ENCODE data around the gene CNTNAP2. TPM values are rescaled to one million over a fixed set of nuclear protein-coding genes. Genes with fewer than 3 reads are reported as not detected.
A peak's percentile ranks its signal among the peaks of the same experiment; 100 is the strongest.

The CNTNAP2 gene
- total and polyA plus RNA-seq, 11 donors, result 0.01 to 2.6 (median 0.31) TPM; not detected in 3

- H3K4me1 ChIP-seq, result peaks cover 0 to 6% (median 2%) of the 10 kb centered on the region in 12 donors
- DNase-seq (no peak), ATAC-seq (no peak)
- TF ChIP-seq CTCF (IDR thresholded peaks at IDR 0.05), result no peak
- no peak for TF ChIP-seq POLR2A (IDR thresholded peaks at IDR 0.05)
- intact Hi-C loops (cut with DNase I), result no loop called here
- peaks cover 0 to 17% (median 0%) of the 10 kb centered on the region in 9 donors for H3K27me3 ChIP-seq
- H3K27ac ChIP-seq, result no peak overlapping the region
- no peaks in the 10 kb centered on the region for H3K36me3 ChIP-seq
- H3K4me3 ChIP-seq, result no peak overlapping the region
- H3K9me3 ChIP-seq, result peaks cover 0 to 17% (median 0%) of the 10 kb centered on the region in 12 donors
- 91 to 96% (median 94%) methylated on average over 3 of the region's 3 CpGs for WGBS, 4 donors
Observed at GRCh38 chr7:148148456-148148855, 2031.9 kb downstream of the CNTNAP2 start.

GRCh38 chr7:148149730-148150129 lies 2033.1 kb downstream of the CNTNAP2 start:
- 87 to 98% (median 94%) methylated on average over 3 of the region's 3 CpGs for WGBS, 4 donors
- TF ChIP-seq POLR2A (IDR thresholded peaks at IDR 0.05) (no peak), CTCF (IDR thresholded peaks at IDR 0.05) (no peak)
- Histone ChIP-seq H3K4me3 (no peak overlapping the region), H3K9me3 (peaks cover 0 to 11% (median 0%) of the 10 kb centered on the region in 12 donors), H3K27me3 (peaks cover 0 to 10% (median 0%) of the 10 kb centered on the region in 9 donors), H3K4me1 (peaks cover 0 to 15% (median 6%) of the 10 kb centered on the region in 12 donors), H3K36me3 (no peaks in the 10 kb centered on the region), H3K27ac (no peak overlapping the region)
- intact Hi-C loops (cut with DNase I), result loop anchor here in 4 of 10 donors (5.0 to 10.0 kb wide), 2 partner anchors 83 to 85 kb away; no protein-coding TSS in a partner anchor
- ATAC-seq, result no peak
- DNase-seq, result no peak

- Histone ChIP-seq H3K9me3 (peaks cover 0 to 11% (median 0%) of the 10 kb centered on the region in 12 donors), H3K27me3 (peaks cover 0 to 7% (median 0%) of the 10 kb centered on the region in 9 donors), H3K27ac (no peak overlapping the region), H3K36me3 (no peaks in the 10 kb centered on the region), H3K4me3 (no peak overlapping the region), H3K4me1 (peaks cover 0 to 17% (median 6%) of the 10 kb centered on the region in 12 donors)
- intact Hi-C loops (cut with DNase I), result loop anchor here in 5 of 10 donors (2.0 to 10.0 kb wide), 3 partner anchors 81 to 83 kb away; no protein-coding TSS in a partner anchor
- ATAC-seq (no peak), DNase-seq (no peak)
- WGBS, 4 donors, result 92 to 98% (median 96%) methylated on average over 2 of the region's 2 CpGs
- TF ChIP-seq CTCF (IDR thresholded peaks at IDR 0.05), result no peak
- TF ChIP-seq POLR2A (IDR thresholded peaks at IDR 0.05), result no peak
Observed at GRCh38 chr7:148151778-148152177, 2035.2 kb downstream of the CNTNAP2 start.

- ATAC-seq, result peak; percentile 98 to 100 (median 99)
- intact Hi-C loops (cut with DNase I), result loop anchor here in 5 of 10 donors (2.0 to 10.0 kb wide), 3 partner anchors 79 to 81 kb away; no protein-coding TSS in a partner anchor
- DNase-seq, result peak; percentile 78 to 89 (median 81)
Observed at GRCh38 chr7:148153616-148154284, 2037.1 kb downstream of the CNTNAP2 start.

More at GRCh38 chr7:148153616-148154284, 2037.1 kb downstream of the CNTNAP2 start:
- TF ChIP-seq CTCF (IDR thresholded peaks at IDR 0.05), result no peak
- no peak for TF ChIP-seq POLR2A (IDR thresholded peaks at IDR 0.05)
- peaks cover 0 to 11% (median 0%) of the 10 kb centered on the region in 12 donors for H3K9me3 ChIP-seq
- no peaks in the 10 kb centered on the region for H3K36me3 ChIP-seq
- 30 to 37% (median 35%) methylated on average over 6 of the region's 6 CpGs for WGBS, 4 donors
- peaks cover 0 to 17% (median 6%) of the 10 kb centered on the region in 12 donors for H3K4me1 ChIP-seq
- peaks cover 0 to 6% (median 0%) of the 10 kb centered on the region in 9 donors for H3K27me3 ChIP-seq
- H3K4me3 ChIP-seq, result no peak overlapping the region
- peak overlapping the region in 6 of 12 donors; percentile 16 to 59 (median 35) for H3K27ac ChIP-seq

All from heart left ventricle (tissue), 16 donors.